GM03348 (cell line): Measurements from ENCODE around the gene HNRNPA0.
A peak's percentile ranks its signal among the peaks of the same experiment; 100 is the strongest.

Experiments used
- DNase-seq: peaks from one replicate; pipeline ENCODE4 v3.0.0; 2012; ENCODE audit warnings: low spot score

Gene HNRNPA0

DNA sequence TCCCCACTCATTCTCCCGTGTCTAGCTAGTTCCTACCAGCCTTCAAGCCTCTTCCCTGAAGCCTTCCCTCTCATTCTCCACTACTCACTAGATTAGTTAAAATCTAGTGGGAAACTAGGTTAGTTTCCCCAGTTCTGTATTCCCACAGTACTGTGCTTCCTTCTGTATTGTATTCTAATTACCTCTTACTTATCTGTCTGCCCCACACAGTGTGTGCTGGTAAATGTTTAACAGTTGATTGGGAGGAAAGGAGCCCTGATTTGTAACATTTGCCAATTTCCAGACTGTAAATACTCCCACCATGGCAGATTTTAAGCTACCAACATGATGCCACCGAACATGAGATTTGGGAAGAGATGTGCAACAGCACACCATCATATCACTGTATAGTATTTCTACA lies 26.5 kb downstream of the HNRNPA0 start:
- no peak for DNase-seq

DNA sequence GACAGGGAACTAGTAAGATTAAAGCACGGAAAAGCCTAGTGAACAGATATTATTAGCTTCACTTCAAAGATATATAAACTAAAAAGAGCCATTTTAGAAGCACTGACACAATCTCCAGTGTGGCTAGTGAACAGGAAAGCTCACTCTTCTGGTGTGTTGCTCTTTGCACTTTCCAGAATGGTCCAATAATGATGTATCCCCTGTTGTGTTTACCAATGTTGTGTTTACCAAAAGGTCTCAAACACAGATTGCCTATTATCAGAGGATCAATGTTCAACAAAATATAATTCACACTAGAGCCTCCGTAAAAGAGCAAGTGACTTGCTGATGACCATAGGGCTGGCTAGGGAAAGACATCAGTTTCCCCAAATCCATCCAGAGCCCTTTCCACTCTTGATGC lies 29.9 kb downstream of the HNRNPA0 start:
- DNase-seq, result no peak

DNA sequence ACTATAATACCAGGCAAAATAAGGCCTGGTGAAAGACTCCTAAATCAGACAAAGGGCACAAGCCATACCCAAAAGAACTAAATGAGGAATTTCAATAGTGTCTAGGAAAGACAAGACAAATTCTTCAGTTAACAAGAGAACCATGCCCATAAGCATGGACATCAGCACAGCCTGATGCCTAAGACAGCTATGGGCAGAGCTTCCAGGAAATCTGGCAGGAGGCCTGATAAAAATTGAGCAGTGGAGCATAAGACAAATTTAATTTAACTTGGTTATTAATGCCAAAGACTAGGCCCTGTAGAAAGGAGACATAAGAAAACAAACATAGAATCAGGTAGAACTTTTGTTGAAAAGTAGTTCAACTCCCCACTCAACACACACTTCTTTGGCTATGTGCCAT lies 35.6 kb downstream of the HNRNPA0 start:
- DNase-seq, result no peak

DNA sequence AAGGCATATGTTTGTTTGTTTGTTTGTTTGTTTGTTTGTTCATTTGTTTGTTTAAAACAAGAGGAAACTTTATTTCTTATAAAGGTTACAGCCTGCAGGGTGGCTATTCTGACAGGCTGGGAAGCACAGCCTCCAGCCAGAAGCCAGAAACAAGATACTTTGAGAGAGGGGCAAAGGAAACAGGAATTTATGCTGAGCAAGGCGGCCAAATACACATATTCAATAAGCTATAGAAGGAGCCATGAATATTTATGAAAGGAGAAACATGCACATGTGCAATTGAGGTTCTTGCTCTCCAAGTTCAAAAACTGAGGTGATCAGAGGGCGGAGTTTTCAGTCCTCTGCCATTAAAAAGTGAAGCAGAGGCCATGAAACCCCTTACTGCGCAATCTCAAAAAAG lies 37.8 kb downstream of the HNRNPA0 start:
- DNase-seq, result no peak

DNA sequence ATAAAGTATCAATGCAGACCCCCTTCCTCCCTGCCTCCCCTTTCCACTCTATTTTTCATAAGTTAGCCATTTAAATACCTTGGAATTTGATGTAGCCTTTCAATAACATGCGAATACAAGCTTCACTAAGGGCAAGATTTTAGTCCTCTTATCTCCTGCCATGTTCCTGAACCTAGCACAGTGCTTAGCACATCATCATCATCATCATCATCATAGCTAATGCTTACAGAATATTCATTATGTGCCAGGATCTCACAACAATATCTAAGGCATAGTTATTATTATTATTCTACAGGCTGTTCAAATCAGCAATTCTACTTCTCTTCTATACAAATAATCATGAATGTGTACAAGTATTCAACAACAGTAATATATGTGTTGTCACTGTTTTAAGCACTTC lies 38.7 kb downstream of the HNRNPA0 start:
- no peak for DNase-seq

DNA sequence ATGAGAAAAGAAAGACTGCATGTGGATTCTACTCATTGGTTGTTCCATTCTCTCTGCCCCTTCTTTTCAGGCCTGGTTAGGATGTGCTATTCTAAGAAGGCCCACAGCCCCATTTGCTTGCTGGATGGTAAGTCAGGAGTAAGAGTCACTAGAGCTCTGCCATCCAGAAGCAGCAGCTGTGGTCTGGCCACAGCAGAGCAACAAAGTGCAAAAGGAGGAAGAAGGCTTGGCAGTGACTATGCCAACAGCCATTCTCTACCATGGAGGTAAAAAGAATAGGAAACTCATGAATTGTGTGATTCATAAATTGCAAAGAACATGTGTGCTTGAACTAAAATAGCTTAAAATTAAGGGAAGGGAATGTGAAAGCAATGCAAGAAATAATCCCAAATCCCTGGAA lies 39.2 kb downstream of the HNRNPA0 start:
- no peak for DNase-seq

DNA sequence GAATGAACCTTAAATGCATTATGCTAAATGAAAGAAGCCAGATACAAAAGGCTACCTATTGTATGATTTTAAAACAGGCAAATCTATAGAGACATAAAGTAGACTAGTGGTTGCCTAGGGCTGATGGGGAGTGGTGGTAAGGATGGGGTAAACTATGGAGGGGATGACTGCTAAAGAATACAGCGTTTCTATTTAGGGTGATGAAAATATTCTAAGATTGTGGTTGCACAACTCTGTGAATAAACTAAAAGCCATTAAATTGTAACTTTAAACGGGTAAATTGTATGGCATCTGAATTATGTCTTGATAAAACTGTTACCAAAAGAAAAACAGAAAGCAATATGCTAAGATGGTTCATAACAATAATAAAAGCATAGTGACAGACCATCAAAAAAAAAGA lies 39.7 kb downstream of the HNRNPA0 start:
- DNase-seq, result no peak

DNA sequence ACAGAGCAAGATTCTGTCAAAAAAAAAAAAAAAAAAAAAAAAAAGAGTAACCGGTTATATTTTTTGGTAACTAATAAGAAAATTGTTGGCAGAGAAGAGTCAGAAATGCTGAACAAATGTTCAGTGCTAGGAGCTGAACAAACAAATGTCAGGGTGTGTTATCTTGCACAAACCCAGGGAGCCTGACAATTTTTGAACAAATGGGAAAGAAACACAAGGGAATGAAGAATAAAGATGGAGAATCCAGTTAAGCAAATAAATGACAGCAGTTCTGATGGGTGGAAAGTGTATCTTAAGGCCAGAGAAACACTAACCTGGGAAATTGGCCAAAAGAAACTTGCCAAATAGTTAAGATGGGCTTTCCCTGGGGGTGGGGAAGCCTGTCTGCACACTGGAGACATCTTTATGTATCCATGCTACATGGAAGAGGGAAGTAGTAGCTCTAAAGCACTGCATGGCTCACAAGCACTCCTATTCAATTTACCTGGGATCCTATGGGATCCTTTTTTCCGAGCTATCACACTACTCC lies 42.0 kb downstream of the HNRNPA0 start:
- DNase-seq, result no peak

DNA sequence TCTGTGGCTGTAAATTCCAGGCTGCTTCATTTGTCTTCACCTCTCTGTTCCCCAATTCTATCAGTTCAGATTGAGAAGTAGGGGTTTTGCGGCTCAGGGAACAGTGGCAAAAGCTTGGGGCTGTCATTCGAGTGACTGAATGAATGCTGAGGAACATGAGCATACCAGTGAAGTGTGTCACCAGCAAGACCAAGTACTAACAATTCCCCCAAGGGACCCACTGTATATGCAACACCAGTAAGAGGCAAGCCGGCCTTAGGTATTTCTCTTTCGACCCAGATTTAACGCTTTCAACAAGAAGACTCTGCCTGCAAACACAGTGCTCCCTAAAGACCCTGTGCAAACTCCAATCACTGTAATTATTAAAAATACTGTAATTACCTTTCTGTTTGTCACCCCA lies 44.1 kb downstream of the HNRNPA0 start:
- no peak for DNase-seq

DNA sequence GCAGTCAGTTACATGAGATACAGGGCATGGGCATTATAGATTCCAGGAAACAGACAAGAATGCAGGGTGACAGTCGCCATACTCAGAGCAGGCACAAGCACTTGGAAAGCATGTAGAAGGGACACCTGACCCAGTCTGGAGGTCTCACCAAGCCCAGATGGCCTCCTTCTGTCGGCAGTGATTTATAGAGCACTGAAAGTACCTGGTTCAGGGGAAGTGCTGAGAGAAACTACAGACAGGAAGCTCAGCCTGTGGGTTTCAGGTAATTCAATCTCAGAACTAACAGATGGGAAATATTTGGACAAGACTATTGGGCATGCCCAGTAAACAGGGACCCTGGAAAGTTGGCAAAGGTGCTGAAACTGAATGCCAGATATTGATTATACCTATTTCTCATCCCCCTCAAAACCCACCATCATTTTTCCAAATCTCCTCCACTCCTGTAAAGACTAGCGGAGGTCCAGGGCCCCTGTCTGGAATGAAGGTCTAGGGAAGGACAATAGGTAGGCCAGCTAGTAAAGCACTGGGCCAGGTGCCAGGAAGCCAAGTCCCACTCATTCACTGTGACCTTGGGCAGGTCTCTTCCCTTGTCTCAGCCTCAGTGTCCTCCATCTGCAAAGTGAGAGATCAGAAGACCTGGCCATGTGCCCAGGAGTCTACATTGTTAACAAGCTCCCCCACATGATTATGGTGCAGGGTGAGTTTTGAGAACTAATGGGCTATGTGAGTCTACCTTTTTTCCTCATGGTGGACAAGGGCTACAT lies 45.2 kb downstream of the HNRNPA0 start:
- no peak for DNase-seq

DNA sequence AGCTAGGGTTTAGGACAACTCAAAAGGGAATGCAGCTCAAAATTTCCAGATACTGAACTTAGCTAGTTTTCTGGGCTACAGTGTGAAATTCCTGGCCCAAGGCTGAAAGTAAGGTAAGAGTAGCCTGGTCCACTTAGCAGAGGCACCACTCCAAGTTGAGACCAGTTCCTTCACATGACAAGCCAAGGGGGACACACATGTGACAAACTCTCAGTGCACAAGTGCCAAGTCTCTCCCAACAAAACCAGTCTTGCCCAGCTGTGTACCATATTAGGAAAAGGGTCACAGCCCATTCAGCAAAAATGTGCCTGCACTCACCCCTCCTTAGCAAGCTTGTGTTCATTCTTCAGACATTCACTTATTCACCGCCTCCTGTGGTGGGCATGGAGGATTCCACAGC lies 46.1 kb downstream of the HNRNPA0 start:
- DNase-seq, result no peak

DNA sequence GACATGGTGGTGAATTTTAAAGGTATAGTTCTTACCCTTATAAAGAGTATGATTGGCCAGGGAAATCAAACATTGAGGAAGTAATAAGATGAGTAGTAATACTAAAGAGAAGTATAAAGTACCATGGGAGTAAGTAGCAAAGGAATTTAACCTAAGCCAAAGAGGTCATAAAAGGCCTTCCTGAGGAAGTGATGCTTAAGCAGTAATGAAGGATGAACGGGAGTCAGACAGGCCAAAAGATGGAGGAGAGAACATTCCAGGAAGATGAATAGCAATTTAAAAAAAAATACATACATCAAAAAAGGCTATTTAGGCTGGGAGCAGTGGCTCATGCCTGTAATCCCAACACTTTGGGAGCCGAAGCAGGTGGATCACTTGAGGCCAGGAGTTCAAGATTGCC lies 47.3 kb downstream of the HNRNPA0 start:
- DNase-seq, result no peak

DNA sequence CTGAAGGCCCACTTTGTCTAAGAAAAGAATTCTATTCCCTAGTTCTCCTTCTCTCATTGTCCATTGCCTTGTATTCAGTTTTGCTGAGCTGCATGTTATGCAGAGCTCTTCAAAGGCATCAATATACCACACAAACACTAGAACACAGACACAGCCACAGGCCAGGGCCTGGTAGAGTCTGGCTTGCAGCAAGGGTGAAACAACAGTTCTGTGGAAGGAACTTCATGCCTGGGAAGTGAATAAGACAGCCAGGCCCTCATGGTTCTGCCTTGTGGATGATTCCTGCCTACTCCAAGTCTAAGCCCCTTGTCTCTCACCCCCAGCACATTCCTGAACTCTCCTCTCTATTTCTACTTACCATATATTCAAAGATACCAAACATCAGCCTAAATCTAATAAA lies 49.1 kb downstream of the HNRNPA0 start:
- peak; percentile 19 for DNase-seq

DNA sequence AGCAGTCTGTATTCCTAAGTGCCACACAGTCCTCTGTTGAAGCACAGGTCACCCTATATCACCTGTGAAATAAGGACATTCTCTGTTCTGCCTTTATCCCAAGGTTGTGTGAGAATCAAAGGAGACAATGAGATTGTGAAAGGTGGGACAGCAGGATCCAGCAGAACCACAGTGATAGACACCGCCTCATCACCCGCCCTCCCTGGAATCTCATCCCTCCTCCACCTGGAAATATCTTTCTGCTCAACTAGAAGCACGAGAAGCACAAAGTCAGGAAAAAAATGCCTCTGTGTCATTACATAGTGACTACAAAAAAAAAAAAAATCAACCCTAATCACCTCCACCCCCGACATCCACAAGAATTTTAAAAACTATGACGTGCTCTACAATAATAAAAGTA lies 50.6 kb downstream of the HNRNPA0 start:
- DNase-seq, result no peak

DNA sequence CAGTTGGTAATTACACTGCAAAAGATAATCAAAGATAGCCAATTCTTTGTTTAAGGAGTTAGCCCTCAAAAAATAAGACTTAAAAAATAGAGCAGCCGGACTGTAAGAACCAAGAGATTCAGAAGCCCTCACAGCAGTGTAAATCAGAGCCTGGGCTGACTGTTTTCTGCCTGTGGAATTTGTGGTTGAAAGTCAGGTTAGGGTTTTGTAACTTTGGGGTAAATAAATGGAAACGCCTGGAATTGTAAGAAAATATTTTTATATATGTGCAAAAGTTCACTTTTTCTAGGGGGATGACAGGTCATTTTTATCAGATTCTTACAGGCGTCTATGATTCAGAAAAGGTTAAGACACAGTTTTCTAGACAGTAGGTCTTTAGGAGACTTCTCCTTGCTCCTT lies 53.9 kb downstream of the HNRNPA0 start:
- peak; percentile 13 for DNase-seq

DNA sequence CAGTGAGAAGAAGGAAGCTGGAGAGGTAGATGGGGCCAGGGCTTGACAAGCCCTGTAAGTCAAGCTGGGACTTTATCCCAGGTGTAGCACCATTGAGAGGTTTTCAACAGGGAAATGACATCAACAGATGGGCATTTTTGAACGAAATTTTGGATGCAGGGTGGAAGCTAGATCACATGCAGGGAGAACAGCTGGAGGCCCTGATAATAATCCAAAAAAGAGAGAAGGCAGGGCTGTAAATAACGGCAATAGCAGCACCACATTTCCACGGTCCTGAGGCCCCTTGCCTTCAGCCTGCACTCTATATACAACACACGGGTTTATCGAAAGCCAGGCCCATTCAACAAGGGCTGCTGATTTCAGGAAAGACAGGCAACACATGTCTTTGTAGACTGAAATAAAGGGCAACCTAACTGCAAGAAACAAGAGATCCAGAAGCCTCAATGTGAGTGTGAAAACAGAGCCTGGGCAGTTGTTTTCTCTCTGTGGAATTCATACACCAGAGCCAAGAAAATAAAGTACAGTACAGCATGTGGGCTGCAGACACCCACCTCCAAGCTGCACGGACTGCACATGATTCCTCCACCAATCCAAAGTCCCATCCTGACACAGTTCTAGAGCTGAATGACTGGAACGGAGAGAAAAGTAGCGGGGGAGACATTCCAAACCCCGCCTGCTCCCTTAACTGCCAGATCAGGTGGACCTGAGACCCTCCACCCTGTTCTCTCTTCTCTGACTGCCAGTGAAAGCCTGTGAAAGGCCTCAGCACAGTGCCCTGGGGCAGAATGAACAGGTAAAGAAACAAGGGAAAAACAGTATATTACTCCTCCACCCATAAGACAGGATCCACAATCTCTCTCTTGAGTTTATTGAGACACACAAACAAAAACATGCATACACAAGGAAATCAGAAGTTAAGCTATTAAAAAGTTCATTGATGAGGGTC lies 54.6 kb downstream of the HNRNPA0 start:
- peak; percentile 30 for DNase-seq

DNA sequence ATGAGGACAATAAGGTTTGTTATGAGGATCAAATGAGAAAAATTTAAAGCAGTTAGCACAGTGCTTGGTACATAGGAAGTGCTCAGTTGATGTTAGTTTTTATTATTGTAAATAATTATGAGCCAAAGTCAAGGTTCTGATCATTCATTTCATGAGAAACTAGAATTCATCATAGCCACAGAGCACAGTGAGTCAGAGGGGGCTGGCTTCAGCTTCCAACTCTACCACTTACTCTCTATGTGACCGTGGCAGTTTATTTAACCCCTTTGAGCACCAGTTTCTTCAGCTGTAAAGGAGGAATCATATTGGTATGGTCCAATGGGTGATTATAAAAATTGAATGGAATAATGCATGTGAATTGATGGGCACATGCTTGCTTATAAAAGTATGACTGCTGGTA lies 57.7 kb downstream of the HNRNPA0 start:
- DNase-seq, result no peak

DNA sequence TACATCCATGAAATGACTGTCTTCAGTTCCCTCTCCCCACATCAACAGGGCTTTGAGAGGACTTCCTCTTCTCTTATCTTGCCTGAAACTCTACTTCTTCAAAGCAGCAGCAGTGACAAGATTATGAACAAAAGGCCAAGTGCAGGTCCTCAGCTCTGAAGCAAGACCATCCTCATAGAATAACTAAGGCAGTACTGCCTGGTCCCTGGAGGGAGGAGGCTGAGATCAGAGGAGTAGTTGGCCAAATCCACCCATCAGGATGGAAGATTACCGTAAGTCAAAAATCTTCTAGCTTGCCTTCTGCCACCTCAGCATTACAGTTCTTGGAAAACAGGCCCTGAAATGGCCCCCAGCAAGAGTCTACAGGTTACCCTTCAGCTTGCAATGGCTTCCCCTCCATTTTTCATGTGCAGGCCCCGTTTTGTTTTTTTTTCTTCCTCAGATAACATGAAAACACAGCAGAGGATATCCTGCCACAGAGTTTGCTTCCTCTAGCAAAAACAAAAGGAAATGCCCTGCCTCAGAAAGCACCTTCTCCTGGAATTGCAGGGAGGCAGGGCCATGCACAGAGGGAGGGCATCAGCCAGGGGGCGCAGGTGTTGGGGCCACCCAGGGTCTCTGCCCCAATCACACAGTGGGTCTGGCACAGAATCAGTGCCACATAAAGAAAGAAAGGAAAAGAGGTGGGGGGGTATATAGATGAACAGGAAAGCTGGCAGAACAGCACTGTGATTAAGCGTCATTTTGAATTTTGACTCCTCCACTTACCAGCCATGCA lies 58.3 kb downstream of the HNRNPA0 start:
- no peak for DNase-seq
